IPS-18c (cell line): ENCODE measurements around the gene P3H1.
"Not testable (repeated sequence)": the region's sequence is repeated elsewhere in the genome, so short reads cannot be mapped to it uniquely, and the experiment has no call there.

Source experiments
- H3K4me3 ChIP-seq: 2 replicates; pipeline ENCODE4 v1.7.0; 2013; ENCODE audit warnings: low read depth, mild to moderate bottlenecking, low read length, moderate library complexity; ENCODE audit not compliant: insufficient read depth
- H3K9me3 ChIP-seq: one replicate; pipeline ENCODE4 v1.6.1; 2013; ENCODE audit warnings: mild to moderate bottlenecking, low read length, moderate library complexity; ENCODE audit not compliant: control insufficient read depth, insufficient read depth

The P3H1 gene

GRCh38 chr1:42766741-42767509, at the start of gene P3H1, which contains the start of gene C1orf50:
TSS of gene P3H1 (minus strand) at chr1:42767028. CDS start at chr1:42766971, 57 bp downstream.
TSS of gene C1orf50 (plus strand) at chr1:42767249. CDS start at chr1:42767312, 63 bp downstream.
- Histone ChIP-seq H3K4me3 (peak within 1 kb of the TSS; percentile 99), H3K9me3 (no peaks in the 10 kb centered on the region)

- no peaks in the 10 kb centered on the region for H3K9me3 ChIP-seq
- H3K4me3 ChIP-seq, result peak overlapping the region; percentile 88
These were observed 49.2 kb upstream of the P3H1 start for GRCh38 chr1:42815941-42816584.

GRCh38 chr1:42814815-42815214, 48.0 kb upstream of the P3H1 start:
- H3K4me3 ChIP-seq, H3K9me3 ChIP-seq: not testable (repeated sequence)

GRCh38 chr1:42807056-42807668, 40.3 kb upstream of the P3H1 start:
- no peaks in the 10 kb centered on the region for H3K9me3 ChIP-seq
- no peak overlapping the region for H3K4me3 ChIP-seq

GRCh38 chr1:42806593-42806992, 39.8 kb upstream of the P3H1 start:
- no peak overlapping the region for H3K4me3 ChIP-seq
- no peaks in the 10 kb centered on the region for H3K9me3 ChIP-seq

- H3K9me3 ChIP-seq, result no peaks in the 10 kb centered on the region
- no peak overlapping the region for H3K4me3 ChIP-seq
These were observed 39.3 kb upstream of the P3H1 start for GRCh38 chr1:42806171-42806570.

GRCh38 chr1:42801832-42802473, 35.1 kb upstream of the P3H1 start:
- no peaks in the 10 kb centered on the region for H3K9me3 ChIP-seq
- H3K4me3 ChIP-seq, result no peak overlapping the region

GRCh38 chr1:42797979-42798378, 31.2 kb upstream of the P3H1 start:
- H3K4me3 ChIP-seq, result no peak overlapping the region
- H3K9me3 ChIP-seq, result no peaks in the 10 kb centered on the region

GRCh38 chr1:42797414-42797813, 30.6 kb upstream of the P3H1 start:
- Histone ChIP-seq H3K4me3 (no peak overlapping the region), H3K9me3 (no peaks in the 10 kb centered on the region)

GRCh38 chr1:42793824-42794223, 27.0 kb upstream of the P3H1 start:
- Histone ChIP-seq H3K9me3 (no peaks in the 10 kb centered on the region), H3K4me3 (no peak overlapping the region)

- Histone ChIP-seq H3K9me3 (no peaks in the 10 kb centered on the region), H3K4me3 (no peak overlapping the region)
These were observed 21.2 kb upstream of the P3H1 start for GRCh38 chr1:42788021-42788420.

GRCh38 chr1:42786097-42786496, 19.3 kb upstream of the P3H1 start:
- H3K4me3 ChIP-seq, result no peak overlapping the region
- no peaks in the 10 kb centered on the region for H3K9me3 ChIP-seq

- Histone ChIP-seq H3K4me3 (no peak within 1 kb of the TSS), H3K9me3 (no peaks in the 10 kb centered on the region)
These were observed 18.3 kb upstream of the P3H1 start, which contains the start of gene TMEM269 for GRCh38 chr1:42784946-42785693. TSS of gene TMEM269 (plus strand) at chr1:42784991. CDS start at chr1:42789894, 4,903 bp downstream.

- Histone ChIP-seq H3K9me3 (no peaks in the 10 kb centered on the region), H3K4me3 (no peak overlapping the region)
These were observed 17.7 kb upstream of the P3H1 start for GRCh38 chr1:42784547-42784945.

- Histone ChIP-seq H3K9me3 (no peaks in the 10 kb centered on the region), H3K4me3 (no peak overlapping the region)
These were observed 16.3 kb upstream of the P3H1 start for GRCh38 chr1:42783092-42783491.

- no peak overlapping the region for H3K4me3 ChIP-seq
- no peaks in the 10 kb centered on the region for H3K9me3 ChIP-seq
These were observed 13.3 kb upstream of the P3H1 start for GRCh38 chr1:42780176-42780575.

- H3K4me3 ChIP-seq, result no peak overlapping the region
These were observed 12.9 kb upstream of the P3H1 start for GRCh38 chr1:42779725-42780124.

More at GRCh38 chr1:42779725-42780124, 12.9 kb upstream of the P3H1 start:
- H3K9me3 ChIP-seq, result no peaks in the 10 kb centered on the region
